GM23338 (cell line): ENCODE measurements around the gene RIPPLY2. TPM values are rescaled to one million over a fixed set of nuclear protein-coding genes. Genes with fewer than 3 reads are reported as not detected.
"Not testable (repeated sequence)": the region's sequence is repeated elsewhere in the genome, so short reads cannot be mapped to it uniquely, and the experiment has no call there.

ENCODE experiments used
- ATAC-seq: fragments of 200-7000 bp; cut with Tn5 transposase; 3 replicates; pipeline ENCODE4 v1.9.1; 2020
- DNase-seq: peaks from one replicate; pipeline ENCODE4 v3.0.0-alpha.2; 2015; ENCODE audit warnings: low spot score
- H2AFZ ChIP-seq: fragments of 200-600 bp; sonication (generic); 2 replicates; pipeline ENCODE4 v1.8.0; 2016; ENCODE audit warnings: antibody characterized with exemption, mild to moderate bottlenecking, moderate library complexity
- H3F3A ChIP-seq: fragments of 200-600 bp; sonication (generic); replicated peaks from 2 replicates; pipeline ENCODE4 v1.8.0; 2017; ENCODE audit warnings: antibody characterized with exemption, mixed run types, low read depth
- H3K27ac ChIP-seq: fragments of 200-600 bp; sonication (generic); 2 replicates; pipeline ENCODE4 v1.6.1; 2016; ENCODE audit warnings: low read depth
- H3K27me3 ChIP-seq: fragments of 200-600 bp; sonication (generic); 2 replicates; pipeline ENCODE4 v1.8.0; 2016; ENCODE audit warnings: mild to moderate bottlenecking, mixed run types, moderate library complexity; ENCODE audit not compliant: insufficient read depth
- H3K36me3 ChIP-seq: fragments of 200-600 bp; sonication (generic); 2 replicates; pipeline ENCODE4 v1.8.0; 2016; ENCODE audit warnings: mild to moderate bottlenecking; ENCODE audit not compliant: insufficient read depth
- H3K4me1 ChIP-seq: fragments of 200-600 bp; sonication (generic); 2 replicates; pipeline ENCODE4 v1.8.0; 2016; ENCODE audit warnings: mild to moderate bottlenecking, moderate library complexity; ENCODE audit not compliant: insufficient read depth
- H3K4me2 ChIP-seq: fragments of 200-600 bp; sonication (generic); 2 replicates; pipeline ENCODE4 v1.7.1; 2017; ENCODE audit warnings: mixed run types
- H3K4me3 ChIP-seq: fragments of 200-600 bp; sonication (generic); 2 replicates; pipeline ENCODE4 v1.6.1; 2016; ENCODE audit warnings: mixed run types
- H3K79me2 ChIP-seq: fragments of 200-600 bp; sonication (generic); replicated peaks from 2 replicates; pipeline ENCODE4 v1.8.0; 2017; ENCODE audit warnings: mild to moderate bottlenecking; ENCODE audit not compliant: insufficient read depth
- H3K9me2 ChIP-seq: fragments of 200-600 bp; sonication (generic); 2 replicates; pipeline ENCODE4 v1.8.0; 2017; ENCODE audit not compliant: insufficient read depth
- H4K20me1 ChIP-seq: fragments of 200-600 bp; sonication (generic); replicated peaks from 2 replicates; pipeline ENCODE4 v1.8.0; 2017; ENCODE audit warnings: mild to moderate bottlenecking; ENCODE audit not compliant: insufficient read depth
- H3K27ac Mint-ChIP-seq: 2 replicates; pipeline ENCODE4 v1.8.0; 2020; ENCODE audit warnings: inconsistent platforms, mild to moderate bottlenecking, moderate library complexity, mixed read lengths
- H3K27me3 Mint-ChIP-seq: 3 replicates; pipeline ENCODE4 v1.8.0; 2022; ENCODE audit warnings: low read depth, mild to moderate bottlenecking, moderate library complexity, mixed read lengths, inconsistent platforms; ENCODE audit not compliant: insufficient read depth, poor library complexity
- H3K36me3 Mint-ChIP-seq: 3 replicates; pipeline ENCODE4 v1.8.0; 2021; ENCODE audit warnings: low read depth, mild to moderate bottlenecking, inconsistent platforms, moderate library complexity, mixed read lengths
- H3K4me1 Mint-ChIP-seq: 3 replicates; pipeline ENCODE4 v1.8.0; 2020; ENCODE audit warnings: mild to moderate bottlenecking, inconsistent platforms, mixed read lengths
- H3K4me3 Mint-ChIP-seq: 3 replicates; pipeline ENCODE4 v1.8.0; 2021; ENCODE audit warnings: moderate library complexity, mild to moderate bottlenecking, inconsistent platforms, mixed read lengths
- H3K9me3 Mint-ChIP-seq: 3 replicates; pipeline ENCODE4 v1.8.0; 2020; ENCODE audit warnings: moderate library complexity, mild to moderate bottlenecking, inconsistent platforms, mixed read lengths
- CREB1 ChIP-seq: fragments of 250-450 bp; sonication (Bioruptor Pico); IDR thresholded peaks from 2 replicates; pipeline ENCODE4 v1.5.0; 2020; ENCODE audit warnings: low read depth, mild to moderate bottlenecking, moderate library complexity
- CTCF ChIP-seq, 2 experiments: fragments of 200-600 bp in 1 of 2; sonication (generic) in 1 of 2; conservative IDR thresholded peaks; 2 replicates each; pipeline versions ENCODE4 v1.5.1 to v1.6.1; 2016 to 2017; ENCODE audit warnings: antibody characterized with exemption in 2 of 2, low read depth in 2 of 2, mild to moderate bottlenecking in 2 of 2, moderate library complexity in 1 of 2
- EZH2 ChIP-seq: fragments of 200-600 bp; sonication (generic); IDR thresholded peaks from one replicate; pipeline ENCODE4 v1.8.0; 2017; ENCODE audit warnings: antibody characterized with exemption, mild to moderate bottlenecking, low read depth; ENCODE audit not compliant: unreplicated experiment
- EZH2phosphoT487 ChIP-seq: fragments of 200-600 bp; sonication (generic); IDR thresholded peaks from one replicate; pipeline ENCODE4 v1.8.1; 2018; ENCODE audit warnings: antibody characterized with exemption; ENCODE audit not compliant: unreplicated experiment
- NANOG ChIP-seq: IDR thresholded peaks from 2 replicates; pipeline ENCODE4 v1.6.1; 2016; ENCODE audit warnings: antibody characterized with exemption, borderline replicate concordance
- POLR2AphosphoS5 ChIP-seq: IDR thresholded peaks from 2 replicates; pipeline ENCODE4 v1.6.1; 2016; ENCODE audit warnings: antibody characterized with exemption, low read depth
- REST ChIP-seq: IDR thresholded peaks from one replicate; pipeline ENCODE4 v1.6.1; 2018; ENCODE audit warnings: antibody characterized with exemption; ENCODE audit not compliant: unreplicated experiment
- STAT1 ChIP-seq: IDR thresholded peaks from one replicate; pipeline ENCODE4 v1.6.1; 2016; ENCODE audit warnings: antibody characterized with exemption; ENCODE audit not compliant: unreplicated experiment
- ZNF331 ChIP-seq: fragments of 250-450 bp; sonication (Bioruptor Pico); IDR thresholded peaks from 2 replicates; pipeline ENCODE4 v1.5.0; 2020; ENCODE audit warnings: low read depth, mild to moderate bottlenecking, moderate library complexity
- ZNF462 ChIP-seq: fragments of 250-450 bp; sonication (Bioruptor Pico); IDR thresholded peaks from 2 replicates; pipeline ENCODE4 v1.5.0; 2020; ENCODE audit warnings: mild to moderate bottlenecking, moderate library complexity
- polyA plus RNA-seq: library from polyadenylated mRNA; unstranded; fragments of >200 nt; fragmentation: Nextera tagmentation; extraction: Ambion mirVana; gene quantifications from 2 replicates; pipeline ENCODE4 v1.2.1, GENCODE V29; 2016
- total RNA-seq: library from RNA; depleted of rRNA; stranded (reverse); fragments of >200 nt; shearing (Covaris generic); gene quantifications from 2 replicates; pipeline ENCODE4 v1.2.3, GENCODE V29; 2014

The RIPPLY2 gene
- total and polyA plus RNA-seq, 2 experiments from 2014 or later, result 3.4 to 4.0 TPM

- peaks cover 14% of the 10 kb centered on the region for H3K4me1 ChIP-seq
Measured at GRCh38 chr6:83897094-83897493, 43.9 kb downstream of the RIPPLY2 start.

GRCh38 chr6:83901624-83902023 is 48.5 kb downstream of the RIPPLY2 start:
- Mint-ChIP-seq H3K9me3 (peaks cover 21% of the 10 kb centered on the region; the same call in 2 of the 3 replicates), H3K4me1 (no peaks in the 10 kb centered on the region), H3K4me3 (no peak overlapping the region), H3K27ac (no peak overlapping the region), H3K36me3 (peaks cover 8% of the 10 kb centered on the region; the same call in 1 of the 3 replicates), H3K27me3 (peaks cover 5% of the 10 kb centered on the region)
- Histone ChIP-seq H2AFZ (no peak overlapping the region), H3F3A (no peaks in the 10 kb centered on the region), H3K4me2 (no peak overlapping the region), H3K9me2 (no peaks in the 10 kb centered on the region), H3K79me2 (peaks cover 68% of the 10 kb centered on the region), H3K27me3 (no peaks in the 10 kb centered on the region), H3K36me3 (0 out of 2 replicates have a peak, but pooled peaks cover 3% of the 10 kb centered on the region), H3K4me3 (no peak overlapping the region), H3K4me1 (no peaks in the 10 kb centered on the region), H3K27ac (no peak overlapping the region), H4K20me1 (no peaks in the 10 kb centered on the region)
- no peak for ATAC-seq
- no peak for DNase-seq
- TF ChIP-seq POLR2AphosphoS5 (no peak), ZNF331 (no peak), REST (no peak), EZH2 (no peak), EZH2phosphoT487 (no peak), ZNF462 (no peak), CREB1 (CRISPR knock-in tag) (no peak), CTCF (conservative IDR thresholded peaks at IDR 0.05; ENCODE audit: low read depth in 2 of 2) (no peak), STAT1 (no peak), NANOG (no peak)

More at GRCh38 chr6:83897094-83897493, 43.9 kb downstream of the RIPPLY2 start:
- H3K27me3 Mint-ChIP-seq, H3K4me1 Mint-ChIP-seq, H4K20me1 ChIP-seq, H3K4me2 ChIP-seq, H3K9me2 ChIP-seq, H3K36me3 Mint-ChIP-seq, DNase-seq, H3K4me3 ChIP-seq, ATAC-seq, H3K27me3 ChIP-seq, H3K27ac Mint-ChIP-seq, H3K27ac ChIP-seq, H3K4me3 Mint-ChIP-seq, H3K36me3 ChIP-seq, H2AFZ ChIP-seq, H3F3A ChIP-seq: not testable (repeated sequence)
- peaks cover 18% of the 10 kb centered on the region; the same call in 2 of the 3 replicates for H3K9me3 Mint-ChIP-seq
- peaks cover 34% of the 10 kb centered on the region for H3K79me2 ChIP-seq
